Right ventricle myocardium superior (tissue), 1 donor: Measurements from ENCODE around the gene CATSPER3. TPM values are rescaled to one million over a fixed set of nuclear protein-coding genes. Genes with fewer than 3 reads are reported as not detected.

Experiments used
- ATAC-seq: fragments of 200-7000 bp; cut with Tn5 transposase; one replicate; pipeline ENCODE4 v1.9.1; 2020; ENCODE audit warnings: mild to moderate bottlenecking; ENCODE audit not compliant: poor library complexity
- DNase-seq: peaks from one replicate; pipeline ENCODE4 v3.0.0-alpha.2; 2020
- intact Hi-C: fragments of 100-400 bp; cut with DNase I; formaldehyde crosslinking; loops from one replicate; pipeline ENCODE4 v1.11.2; 2022
- long read RNA-seq: library from polyadenylated mRNA; unstranded; transcript quantifications from one replicate; pipeline ENCODE4 v2.0.0, GENCODE V29; 2021
- total RNA-seq: library from RNA; stranded (reverse); fragmentation: NEBNext Ultra II Directional; extraction: Animal tissue kit (Norgen Biotek cat#: 25700); gene quantifications from one replicate; pipeline ENCODE4 v1.2.1, GENCODE V29; 2021
- donor health status: DM: no; HTN: yes; CAD: no; lungs with severe emphysema.

Gene CATSPER3
- total RNA-seq, result 0.32 TPM
- long read RNA-seq, result 0 reads

DNA sequence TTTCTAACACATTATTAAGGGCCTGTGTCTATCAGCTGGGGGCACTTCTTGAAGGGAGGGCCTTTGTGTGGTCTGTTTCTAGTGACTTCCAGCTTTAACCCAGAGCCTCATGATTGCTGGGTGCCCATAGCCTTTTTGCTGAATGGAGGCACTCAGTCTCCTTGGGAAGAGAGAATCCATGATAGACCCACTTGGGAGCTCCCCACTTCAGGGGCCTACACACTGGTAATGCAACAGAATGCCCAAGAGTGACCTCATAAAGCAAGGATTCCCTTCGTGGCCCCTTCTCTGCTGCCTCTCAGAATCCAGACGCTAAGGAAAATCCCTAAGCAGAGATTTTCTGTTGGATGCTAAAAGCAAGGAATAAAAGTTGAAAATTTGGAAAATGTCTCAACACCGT, at the start of gene CATSPER3:
CATSPER3 (plus strand) TSS at position 301 of the 400 bp plus-strand sequence; CDS start at position 386, 85 bp downstream.
- intact Hi-C loops, result no loop called here

DNA sequence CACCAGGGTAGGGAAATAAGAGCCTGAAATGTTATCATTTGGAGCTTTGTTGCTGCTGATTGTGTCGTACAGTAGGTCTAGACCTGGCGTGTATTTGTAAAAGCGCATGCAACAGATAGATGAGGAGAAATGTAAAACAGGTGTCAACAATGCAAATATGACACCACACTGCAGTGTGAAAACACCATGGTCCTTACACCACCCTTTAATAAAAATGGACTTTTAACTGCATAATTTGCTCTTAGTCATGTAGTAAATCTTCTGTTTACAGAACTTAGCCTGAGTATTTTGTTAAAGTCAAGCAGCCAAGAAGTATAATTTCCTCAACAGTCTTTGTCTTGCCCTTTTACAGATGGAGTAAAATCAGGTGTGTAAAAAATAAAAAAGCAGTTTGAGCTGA, 48.8 kb upstream of the CATSPER3 start:
- intact Hi-C loops, result loop anchor here (10.0 kb wide), 1 partner anchor 276 kb away; no protein-coding TSS in a partner anchor
- no peak for DNase-seq
- no peak for ATAC-seq

More for the DNA sequence above, at the start of gene CATSPER3:
- no peak for ATAC-seq
- no peak for DNase-seq

DNA sequence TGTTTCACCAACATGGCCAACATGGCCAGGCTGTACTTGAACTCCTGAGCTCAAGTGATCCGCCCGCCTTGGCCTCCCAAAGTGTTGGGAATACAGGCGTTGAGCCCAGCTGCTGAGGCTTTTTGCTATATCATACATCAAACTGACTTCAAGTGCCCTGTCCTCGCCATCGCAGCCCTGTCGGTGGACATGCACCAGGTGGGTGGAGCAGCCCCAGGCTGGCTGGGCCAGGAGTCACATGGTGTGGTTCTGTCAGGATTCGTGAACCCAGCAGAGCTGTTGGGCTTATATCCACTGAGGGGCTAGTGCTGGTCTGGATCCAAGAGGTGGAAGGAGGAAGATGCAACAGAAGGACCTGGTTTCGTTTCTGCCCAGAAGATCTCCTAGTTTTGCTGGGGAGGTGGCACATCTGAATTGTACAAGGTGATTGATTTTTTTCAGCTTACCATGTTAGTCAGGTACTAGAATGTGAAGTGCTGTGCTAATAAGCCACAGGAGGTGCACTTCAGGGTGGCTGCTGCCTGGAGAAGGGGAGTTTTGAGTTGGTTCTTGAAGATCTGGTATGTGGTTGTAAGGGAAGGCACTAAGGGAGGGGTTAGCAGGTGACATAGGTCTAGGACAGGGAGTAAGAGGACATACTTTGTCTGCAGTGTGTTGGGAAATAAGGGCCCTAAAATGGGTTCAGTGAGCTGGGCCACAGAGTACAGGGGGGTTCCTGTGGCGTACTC, 46.7 kb upstream of the CATSPER3 start:
- intact Hi-C loops, result no loop called here
- DNase-seq (no peak), ATAC-seq (no peak)

DNA sequence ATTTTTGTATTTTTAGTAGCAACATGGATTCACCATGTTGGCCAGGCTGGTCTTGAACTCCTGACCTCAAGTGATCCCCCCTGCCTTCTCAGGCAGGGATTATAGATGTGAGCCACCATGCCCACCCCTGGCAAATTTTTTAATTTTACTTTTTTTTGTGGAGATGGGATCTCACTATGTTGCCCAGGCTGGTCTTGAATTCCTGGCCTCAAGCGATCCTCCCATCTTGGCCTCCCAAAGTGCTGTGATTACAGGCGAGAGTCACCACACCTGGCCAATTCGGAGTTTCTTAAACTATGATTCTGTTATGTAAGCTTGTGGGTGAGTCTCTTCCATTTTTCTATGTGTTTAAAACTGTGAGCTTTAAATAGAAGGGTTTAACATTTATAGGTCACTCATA, 35.2 kb upstream of the CATSPER3 start:
- no peak for ATAC-seq
- DNase-seq, result no peak
- intact Hi-C loops, result no loop called here

DNA sequence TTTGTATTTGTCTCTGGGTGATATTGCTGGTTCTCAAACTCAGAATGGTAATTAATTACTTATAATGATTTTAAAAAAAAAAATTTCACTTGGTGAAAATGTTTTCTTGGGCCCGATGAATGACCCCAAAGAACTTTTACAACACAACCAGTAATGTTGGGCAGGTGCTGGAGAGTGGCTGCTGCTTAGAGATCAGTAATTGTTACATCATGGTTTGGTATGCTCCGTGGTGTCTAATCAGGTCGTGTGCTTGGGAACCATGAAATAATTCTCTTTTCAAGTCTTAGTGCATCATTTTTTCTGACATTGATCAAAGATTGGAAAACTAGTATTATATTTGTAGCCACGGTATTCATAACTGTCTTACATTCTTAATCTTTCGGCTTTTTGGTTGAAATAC, 33.5 kb upstream of the CATSPER3 start:
- ATAC-seq, result no peak
- intact Hi-C loops, result no loop called here
- no peak for DNase-seq

DNA sequence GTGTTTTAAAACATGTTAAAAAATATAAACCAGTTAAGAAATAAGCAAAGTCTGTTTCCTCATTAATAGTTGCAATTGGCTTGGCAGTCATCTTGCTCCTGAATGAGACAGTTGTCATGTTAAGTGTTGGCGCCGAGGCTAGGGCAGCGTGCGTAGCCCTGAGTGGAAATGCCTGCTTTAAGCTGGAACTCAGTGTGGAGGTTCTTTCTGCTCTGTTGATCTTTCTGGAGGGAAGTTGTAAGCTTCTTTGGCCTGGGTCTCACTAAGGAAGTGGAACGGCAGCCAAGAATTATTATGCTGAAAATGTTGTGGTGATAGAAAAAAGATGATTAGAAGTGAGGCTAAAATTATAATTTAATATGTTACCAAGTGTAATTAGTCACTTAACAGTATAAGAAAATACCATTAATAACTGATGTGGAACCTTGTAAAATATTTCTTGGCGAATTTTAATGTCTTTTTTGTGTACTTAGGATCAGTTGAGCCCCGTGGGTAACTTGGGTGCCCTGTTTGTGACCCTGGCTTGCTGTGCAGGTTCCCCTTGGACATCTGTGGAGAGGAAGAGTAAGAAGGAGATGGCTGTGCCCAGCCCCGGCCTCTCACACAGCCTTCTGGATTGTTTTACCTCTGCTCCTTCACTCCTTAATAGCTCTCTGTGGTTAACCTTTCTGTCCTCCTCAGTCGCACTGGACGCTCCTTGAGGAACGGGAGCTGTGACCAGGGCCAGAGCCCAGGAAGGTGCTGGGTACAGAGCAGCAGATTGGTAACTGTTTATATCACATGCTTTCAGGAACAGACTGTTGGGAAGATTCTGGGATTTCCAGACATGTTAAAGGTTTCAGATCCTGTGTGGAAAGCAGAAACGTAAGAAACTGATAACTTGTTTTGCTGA, 31.8 kb upstream of the CATSPER3 start:
- DNase-seq, result no peak
- no peak for ATAC-seq
- intact Hi-C loops, result no loop called here

DNA sequence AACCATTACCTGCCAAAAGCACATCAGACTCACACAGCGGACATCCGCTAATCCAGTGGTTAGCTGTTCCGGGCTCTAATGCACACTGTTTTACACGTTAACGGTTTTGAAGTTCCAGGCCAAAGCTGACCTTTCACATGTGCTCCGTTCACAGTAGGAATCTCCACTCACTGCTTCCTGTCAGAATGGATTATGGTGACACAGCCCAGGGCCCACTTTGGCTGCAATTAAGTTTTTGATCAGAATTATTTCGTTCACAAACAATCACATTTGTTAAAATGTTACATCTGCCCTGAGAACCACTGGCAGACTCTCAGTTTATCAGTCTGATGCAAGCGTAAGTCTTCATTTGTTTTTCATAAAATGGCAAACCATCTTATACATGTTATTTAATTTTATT, 30.2 kb upstream of the CATSPER3 start:
- DNase-seq (no peak), ATAC-seq (no peak)
- intact Hi-C loops, result no loop called here

DNA sequence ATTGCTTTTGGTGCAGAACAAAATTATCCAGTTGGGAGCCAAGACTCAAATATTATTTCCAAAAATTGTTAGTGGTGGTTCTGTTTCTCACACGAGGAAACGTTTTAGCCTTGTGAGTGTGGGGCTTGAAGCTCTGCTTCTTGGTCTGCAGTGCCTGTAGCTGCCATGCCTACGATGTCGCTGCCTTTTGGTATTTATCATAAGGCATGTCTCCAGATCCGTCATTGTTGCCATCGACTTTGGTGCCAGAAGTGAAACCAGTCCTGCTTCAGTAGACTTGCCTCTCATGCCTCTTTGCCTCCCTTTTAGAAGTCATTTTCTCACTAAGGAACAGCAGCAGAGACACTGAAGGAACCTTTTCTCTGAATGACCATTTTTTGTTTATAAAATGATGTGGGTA, 29.7 kb upstream of the CATSPER3 start:
- no peak for DNase-seq
- intact Hi-C loops, result no loop called here

DNA sequence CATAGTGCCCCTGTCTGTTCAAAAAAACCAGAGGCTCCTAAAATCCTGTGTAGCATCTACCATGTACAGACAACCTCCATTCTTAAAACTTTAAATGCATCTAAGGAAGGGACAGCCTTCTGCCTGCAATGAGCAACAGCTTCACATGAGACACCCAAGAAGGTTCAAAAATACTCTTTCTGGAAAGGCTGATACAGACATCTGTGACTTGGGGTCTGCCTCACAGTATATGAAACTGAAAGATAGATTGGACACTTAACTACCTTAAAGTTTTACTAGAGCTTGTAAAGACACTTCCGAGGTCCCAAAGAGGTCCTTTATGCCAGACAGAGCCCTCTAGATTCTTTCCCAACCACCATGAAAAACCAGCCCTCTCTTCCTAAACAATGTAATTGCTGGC, 28.2 kb upstream of the CATSPER3 start:
- intact Hi-C loops, result no loop called here
- DNase-seq (no peak), ATAC-seq (no peak)

More for the DNA sequence above, 29.7 kb upstream of the CATSPER3 start:
- ATAC-seq, result no peak

DNA sequence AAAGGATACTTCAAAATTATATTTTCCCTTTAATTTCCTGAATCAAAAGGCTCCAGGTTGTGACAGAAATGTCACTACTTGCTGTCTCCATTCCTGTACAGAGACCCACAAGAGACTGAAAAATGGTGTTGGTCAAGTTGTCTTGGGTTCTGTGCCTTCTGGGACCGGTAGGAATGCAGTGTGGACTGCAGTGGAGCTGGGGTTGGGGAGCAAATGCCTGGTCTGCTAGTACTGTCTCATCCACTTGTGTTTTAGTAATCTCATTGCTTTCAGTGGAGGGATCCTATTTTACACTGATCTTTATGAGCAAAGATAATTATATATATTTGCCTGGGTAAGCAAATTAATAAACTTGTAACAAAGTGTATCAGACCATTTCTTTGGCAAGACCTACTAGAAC, 24.2 kb upstream of the CATSPER3 start:
- no peak for ATAC-seq
- intact Hi-C loops, result no loop called here

DNA sequence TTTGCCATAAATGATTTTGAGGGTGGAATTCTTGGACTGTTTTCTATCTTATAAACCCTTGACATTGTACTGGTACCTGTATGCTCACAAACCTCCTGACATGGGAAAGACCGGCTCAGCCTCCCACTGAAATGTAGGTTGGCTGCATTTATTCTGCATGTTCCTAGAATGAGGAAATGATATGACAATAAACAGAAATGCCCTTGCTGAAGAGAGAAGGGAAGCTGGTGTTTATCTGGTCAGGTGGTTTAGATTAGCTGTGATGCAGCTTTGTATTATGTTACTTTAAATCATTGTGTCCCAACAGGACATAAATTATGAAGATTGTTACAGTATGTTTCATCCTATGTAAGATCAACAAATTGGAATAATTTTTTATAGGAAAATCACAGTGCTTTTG, 23.1 kb upstream of the CATSPER3 start:
- no peak for DNase-seq
- intact Hi-C loops, result no loop called here
- ATAC-seq, result no peak

More for the DNA sequence above, 24.2 kb upstream of the CATSPER3 start:
- no peak for DNase-seq

DNA sequence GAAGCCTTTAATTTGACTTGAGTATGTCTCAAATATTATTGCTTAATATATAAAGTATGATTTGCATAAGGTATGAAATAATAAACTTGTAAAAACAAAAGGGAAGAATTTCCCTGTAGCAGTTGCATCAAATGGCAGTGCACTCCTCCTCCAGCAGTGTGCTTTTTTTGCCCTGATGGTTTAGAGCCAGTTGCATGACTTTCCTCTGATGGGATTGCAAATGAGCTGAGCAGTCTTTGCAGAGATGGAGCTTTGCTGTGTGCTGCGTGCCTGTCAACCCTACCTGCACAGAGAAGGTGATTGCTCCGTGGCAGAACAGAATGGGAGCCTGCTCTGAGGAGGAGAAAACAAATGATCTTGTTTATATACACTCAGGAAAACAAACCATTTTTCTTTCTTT, 22.7 kb upstream of the CATSPER3 start:
- DNase-seq (no peak), ATAC-seq (no peak)
- intact Hi-C loops, result no loop called here

DNA sequence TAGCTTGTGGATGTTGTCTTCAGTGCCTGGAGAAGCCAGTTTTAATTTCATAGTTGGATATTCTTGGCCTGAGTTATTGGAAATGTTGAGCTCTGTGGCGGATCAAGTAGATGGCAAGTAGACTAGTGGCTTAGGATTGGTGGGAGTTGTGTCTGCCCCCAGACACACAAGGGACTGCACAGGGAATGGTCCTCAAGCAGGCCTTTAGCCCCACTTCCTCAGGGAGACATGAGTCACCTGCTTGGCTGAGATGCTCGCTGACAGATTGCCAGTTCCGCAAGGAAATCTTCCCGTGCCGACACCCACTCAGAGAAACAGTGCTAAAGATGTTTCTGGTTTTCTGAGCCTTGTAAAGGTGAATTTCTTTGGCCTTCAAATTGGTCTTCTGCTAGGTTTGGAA, 18.8 kb upstream of the CATSPER3 start:
- intact Hi-C loops, result no loop called here
- ATAC-seq (peak; percentile 34), DNase-seq (no peak)

DNA sequence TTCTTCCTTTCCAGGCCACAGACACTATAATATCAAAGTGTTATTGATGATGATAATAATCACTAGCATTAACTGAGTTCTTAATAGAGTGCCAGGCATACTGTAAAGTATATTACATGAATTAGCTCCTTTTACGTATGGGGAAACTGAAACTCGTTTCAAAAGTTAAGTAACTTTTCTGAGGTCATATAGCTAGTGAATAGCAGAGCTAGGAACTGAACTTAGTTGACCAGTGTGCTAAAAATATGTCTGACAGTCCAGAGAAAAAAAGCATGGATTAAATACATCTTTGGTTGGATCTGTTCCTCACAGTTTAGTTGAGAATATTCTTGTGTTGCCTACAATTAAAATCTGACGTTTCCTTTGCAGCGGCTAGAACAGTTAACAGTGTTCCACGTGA, 18.4 kb upstream of the CATSPER3 start:
- no peak for DNase-seq
- ATAC-seq, result no peak
- intact Hi-C loops, result no loop called here

DNA sequence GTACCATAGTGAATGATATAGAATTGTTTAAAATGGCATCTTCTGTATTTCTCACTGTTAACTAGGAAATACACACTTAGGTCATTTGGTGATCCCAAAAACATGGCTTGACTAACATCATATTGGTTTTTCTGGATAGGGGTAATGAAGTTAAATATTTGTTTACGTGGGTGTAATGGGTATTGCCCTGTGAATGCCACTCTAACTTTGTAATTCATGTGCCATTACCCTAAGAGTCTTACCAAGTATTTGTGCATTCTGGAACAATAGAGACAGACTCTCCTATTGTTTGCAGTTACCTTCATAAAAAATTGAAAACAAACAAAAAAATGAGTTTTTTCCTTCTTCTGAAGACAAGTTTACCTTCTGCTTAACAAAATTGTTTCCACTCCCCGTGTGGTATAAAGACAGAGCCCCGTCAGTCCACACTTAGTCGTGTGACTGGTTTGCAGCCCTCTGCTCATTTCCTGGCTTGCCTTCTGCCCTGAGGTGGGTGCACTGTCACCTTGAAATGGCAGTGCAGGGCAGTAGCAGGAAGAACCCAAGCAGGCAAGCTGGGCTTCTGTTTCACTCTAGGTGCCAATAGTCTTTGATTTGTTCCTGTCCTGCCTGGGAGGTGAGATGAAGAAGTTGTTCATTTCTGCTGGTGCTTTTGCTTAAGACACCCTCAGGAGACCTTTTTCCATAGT, 9.6 kb upstream of the CATSPER3 start:
- ATAC-seq (no peak), DNase-seq (no peak)
- intact Hi-C loops, result no loop called here

DNA sequence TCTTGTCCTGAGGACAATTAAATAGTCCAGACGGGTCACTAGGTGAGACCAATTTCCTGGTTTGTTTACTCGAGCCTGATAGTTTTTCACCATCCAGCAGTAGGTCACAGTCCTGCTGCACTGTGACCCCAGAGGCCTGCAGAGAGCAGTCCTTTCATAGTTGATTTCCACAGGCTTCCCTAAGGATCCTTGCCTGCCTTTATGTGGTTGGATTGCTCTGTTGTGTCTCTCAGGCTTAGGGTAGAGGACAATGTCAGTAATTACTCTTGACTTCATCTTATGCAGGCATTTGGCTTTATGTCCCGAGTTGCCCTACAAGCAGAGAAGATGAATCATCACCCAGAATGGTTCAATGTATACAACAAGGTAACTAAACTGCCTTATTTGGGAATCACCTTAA, 9.0 kb upstream of the CATSPER3 start:
- ATAC-seq, result no peak
- DNase-seq, result no peak
- intact Hi-C loops, result no loop called here

DNA sequence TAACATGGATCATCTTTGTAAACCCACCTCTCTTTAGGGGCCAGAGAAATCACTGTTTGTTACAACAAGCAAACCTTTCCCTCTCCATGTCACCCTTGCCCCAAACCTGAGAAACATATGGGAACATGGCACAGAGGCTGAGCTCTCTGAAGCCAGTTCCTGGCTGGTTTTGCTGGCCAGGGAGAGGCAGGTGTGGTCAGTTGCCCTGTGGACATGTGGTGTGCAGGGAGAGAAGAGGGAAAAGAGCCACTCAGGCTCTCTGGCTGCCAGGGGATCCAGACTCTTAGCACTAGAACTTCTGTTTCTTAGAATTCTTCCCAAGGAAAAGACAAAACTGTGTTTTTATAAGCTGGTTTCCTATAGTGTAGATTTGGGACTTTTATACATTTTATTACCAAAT, 4.6 kb upstream of the CATSPER3 start:
- no peak for ATAC-seq
- no peak for DNase-seq
- intact Hi-C loops, result no loop called here

DNA sequence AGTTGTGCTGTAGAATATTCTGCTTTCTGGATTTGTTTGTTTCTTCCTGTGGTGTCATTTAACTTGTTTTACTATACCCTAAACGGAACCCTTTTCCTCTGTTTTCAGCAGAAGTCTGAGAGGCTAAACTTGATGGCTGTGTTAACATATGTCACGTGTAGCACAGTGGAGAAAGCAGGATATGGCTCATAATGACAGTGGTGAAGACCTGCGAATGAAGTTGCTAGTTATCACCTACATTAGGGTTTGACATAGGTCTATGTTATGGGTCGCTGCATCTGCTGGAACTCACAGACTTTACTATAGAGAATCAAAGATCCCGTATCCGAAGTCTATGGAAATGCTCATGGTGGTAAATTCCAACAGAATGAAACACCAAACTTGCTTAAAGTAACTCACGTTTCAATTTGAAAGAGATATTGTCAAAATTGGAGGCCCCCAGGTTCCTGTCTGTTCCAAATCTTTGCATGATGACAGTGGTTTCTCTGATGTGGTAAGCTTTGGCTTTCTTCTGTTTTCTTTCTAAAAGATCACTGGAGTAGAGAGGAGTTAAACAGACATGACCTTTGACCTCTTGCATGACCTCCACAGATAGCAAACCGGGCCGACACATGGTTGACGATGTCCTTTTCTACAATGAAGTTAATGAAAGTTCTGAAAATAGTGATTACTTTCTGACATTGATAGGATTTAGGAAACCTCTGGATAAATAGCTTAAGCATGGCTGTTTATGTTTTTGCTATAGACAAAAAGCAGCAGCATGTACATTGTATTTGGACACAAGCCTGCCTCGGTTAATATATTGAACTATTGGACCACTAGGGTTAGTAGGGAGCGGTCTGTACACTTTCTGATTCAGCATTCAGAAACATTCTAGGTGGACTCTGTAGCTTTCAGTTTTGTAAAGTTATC, 3.1 kb upstream of the CATSPER3 start:
- no peak for ATAC-seq
- intact Hi-C loops, result no loop called here
- no peak for DNase-seq
